NCI-H2029 treated with DMSO at 0.1 percent for 48 hours (cell line): ENCODE results near the gene SH3BP5.

Experiments used
- DNase-seq: peaks from one replicate; lab custom pipeline; 2025; lab: John Stamatoyannopoulos, UW

Gene SH3BP5

DNA sequence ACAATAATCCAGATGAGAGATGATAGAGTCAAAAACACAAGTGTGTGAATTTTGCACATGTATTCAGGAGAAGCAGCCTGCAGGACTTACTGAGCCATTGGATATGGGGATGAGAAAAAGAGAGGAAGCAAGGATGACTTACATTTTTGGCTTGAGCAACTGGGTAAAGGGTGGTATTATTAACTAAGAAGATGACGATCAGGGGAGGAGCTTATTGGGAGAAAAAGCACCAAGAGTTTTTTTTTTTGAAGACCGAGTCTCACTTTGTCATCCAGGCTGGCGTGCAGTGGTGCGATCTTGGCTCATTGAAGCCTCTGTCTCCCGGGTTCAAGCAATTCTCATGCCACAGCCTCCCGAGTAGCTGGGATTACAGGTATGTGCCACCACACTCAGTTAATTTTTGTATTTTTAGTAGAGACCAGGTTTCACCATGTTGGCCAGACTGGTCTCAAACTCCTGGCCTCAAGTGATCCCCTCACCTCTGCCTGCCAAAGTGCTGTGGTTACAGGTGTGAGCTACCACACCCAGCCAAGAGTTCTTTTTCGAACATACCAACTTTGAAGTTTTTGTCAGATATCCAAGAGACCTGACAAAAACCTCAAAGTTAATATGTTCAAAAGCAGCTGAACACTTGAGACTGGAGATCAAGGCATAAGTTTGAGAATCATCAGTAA is 14.8 kb upstream of the SH3BP5 start:
- DNase-seq: no peak

DNA sequence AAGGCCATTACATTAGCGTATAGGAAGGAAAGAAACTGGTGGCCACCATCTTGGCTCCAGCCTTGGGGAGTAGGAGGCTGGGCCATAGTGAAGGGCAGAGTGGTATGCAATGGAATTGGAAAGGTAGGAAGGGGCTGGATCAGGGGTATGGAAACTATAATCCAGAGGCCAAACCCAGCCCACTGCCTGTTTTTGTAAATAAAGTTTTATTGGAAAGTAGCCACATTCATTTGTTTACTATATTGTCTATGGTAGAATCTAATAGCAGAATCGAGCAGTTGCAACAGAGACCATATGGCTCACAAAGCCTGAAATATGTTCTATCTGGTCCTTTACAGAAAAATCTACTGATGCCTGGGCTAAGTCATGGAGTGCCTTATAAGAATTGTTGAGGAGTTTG is 14.1 kb upstream of the SH3BP5 start:
- DNase-seq: no peak

DNA sequence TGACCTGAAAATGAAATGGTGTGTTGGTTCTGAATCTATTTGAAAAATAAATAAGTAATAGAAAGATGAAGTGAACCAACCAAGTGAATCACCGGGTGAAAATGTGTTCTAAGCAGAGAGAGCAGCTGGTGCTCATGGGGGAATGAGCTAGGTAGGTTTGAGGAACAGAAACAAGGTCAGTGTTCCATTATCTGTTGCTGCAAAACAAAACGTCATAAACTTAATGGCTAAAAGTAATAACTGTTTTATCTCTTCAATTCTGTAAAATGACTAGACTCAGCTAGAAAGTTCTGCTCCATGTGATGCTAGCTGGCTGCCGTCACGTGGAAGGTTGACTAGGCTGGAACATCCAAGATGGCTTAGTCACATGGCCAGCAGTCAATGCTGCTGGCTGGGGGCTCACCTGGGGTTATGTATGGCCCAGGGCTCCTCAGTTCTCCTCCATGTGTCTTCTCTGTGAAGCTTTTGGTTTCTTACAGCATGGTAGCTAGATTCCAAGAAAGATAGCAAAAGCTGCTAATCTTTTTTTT is 13.3 kb upstream of the SH3BP5 start:
- DNase-seq: no peak

DNA sequence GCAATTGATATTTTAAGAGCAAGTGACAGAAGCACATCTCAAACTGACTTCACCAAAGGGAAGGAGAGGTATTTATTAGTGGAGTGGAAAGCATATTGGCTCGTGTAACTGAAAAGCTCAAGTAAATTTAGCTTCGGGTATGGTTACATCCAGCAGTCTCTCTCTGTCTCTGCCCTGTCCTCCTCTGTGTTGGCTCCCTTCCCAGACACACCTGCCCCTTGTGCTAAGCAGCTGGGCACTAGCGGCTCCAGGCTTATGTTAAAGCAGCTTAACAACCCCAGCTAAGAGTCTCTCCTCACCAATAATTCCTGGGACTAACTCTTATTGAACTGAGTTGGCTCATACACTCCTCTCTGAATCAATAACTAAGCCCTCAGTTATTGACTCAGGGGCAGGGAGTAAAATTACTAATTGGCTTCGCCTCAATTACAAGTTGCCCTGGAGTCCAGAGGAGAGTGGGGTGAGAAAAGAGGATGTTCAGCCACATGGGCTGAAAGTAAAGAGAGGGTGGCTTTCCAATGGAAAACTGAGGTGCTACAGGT is 12.8 kb upstream of the SH3BP5 start:
- DNase-seq: peak; percentile 95

DNA sequence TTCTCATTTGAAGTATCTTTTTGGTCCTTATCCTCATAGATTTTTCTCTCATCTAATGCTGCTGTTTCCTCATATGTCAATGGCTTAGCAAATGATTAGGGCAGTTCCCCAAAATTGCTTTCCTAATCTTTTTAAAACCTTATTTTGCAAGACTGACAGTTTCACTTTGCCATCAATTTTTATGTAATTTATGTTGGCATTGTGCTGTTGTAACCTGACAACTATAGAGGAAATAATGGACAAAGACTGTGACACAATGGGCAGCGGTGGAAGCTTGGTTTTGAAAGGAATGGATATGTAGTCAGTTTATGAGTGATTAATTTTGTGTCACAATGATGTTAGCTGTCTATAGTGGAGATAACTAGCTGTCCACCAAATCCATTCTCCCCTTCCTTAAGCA is 10.6 kb upstream of the SH3BP5 start:
- DNase-seq: no peak

DNA sequence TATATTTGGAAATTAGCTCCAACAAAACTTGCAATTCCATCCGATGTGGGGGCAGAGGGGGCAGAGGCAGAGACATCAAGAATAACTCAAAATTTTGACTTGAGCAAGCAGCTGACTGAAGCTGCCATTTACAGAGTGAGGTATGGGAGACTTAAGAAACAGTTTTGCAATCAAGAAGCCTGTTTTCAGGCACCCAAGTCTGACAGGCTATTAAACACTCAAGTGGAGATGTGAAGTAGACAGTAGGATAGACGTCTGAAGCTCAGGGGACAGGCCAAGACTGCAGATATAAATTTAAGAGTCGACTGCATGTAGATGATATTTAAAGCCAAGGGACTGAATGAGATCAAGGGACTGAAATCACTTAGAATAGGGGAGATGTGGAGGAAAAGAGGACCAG is 9.9 kb upstream of the SH3BP5 start:
- DNase-seq: no peak

DNA sequence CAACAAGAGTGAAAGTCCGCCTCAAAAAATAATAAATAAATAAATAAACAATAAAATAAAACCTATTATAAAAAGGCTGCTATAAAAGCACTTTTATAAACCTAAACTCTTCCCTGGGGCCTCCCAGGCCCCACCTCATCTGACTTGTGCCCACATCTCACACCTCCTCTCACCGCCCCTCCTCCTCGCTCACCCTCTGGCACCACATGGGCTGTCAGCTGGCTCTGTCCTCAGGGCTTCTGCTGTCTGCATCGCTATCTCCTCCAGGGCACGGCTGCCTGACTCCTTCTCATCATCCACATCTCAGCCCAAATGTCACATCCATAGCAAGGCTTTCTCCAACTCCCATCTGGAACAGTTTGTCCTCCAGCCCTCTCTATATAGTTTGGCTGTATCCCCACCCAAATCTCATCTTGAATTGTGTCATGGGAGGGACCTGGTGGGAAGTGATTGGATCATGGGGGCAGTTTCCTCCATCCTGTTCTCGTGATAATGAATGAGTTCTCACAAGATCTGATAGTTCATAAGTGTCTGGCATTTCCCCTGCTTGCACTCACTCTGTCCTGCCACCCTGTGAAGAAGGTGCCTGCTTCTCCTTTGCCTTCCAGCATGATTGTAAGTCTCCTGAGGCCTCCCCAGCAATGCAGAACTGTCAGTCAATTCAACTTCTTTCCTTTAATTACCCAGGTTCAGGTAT is 8.8 kb upstream of the SH3BP5 start:
- no peak for DNase-seq

DNA sequence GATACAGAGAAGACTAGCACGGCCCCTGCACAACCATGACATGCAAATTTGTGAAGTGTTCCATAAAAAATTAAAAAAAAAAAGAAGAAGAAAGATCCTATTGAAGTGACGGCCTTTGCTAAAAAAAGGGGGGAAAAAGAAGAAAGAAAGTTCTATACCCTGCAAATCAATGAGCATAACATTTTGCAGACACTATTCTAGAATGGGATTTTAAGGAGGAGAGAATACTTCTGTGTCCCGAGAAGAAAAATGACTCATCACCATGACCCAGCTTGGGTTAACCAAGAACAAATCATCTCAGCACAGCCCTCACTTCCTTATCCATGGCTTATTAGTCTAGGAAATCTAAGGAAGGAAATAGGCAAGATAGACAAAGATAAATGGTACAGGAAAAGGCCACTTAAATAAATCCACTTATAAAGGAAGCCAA is 7.4 kb upstream of the SH3BP5 start:
- DNase-seq: no peak

DNA sequence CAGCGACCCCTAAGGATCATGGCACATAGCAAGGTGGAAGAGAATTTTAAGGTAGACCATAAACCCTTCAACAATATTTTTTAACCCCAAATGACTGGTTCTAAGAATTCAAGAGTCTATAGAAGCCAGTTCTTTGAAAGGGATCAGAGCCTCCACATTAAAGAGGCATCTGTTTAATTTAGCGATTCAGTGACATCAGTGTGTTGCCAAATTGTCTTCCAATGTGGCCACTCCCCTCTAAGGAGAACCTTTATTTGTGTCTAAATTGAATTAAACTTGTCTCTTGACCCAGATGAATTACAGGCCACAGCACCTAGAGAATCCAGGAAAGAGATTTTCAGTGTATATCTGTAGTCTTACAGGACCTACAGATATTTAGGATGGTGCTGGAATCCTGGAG is 6.6 kb upstream of the SH3BP5 start:
- DNase-seq: no peak

DNA sequence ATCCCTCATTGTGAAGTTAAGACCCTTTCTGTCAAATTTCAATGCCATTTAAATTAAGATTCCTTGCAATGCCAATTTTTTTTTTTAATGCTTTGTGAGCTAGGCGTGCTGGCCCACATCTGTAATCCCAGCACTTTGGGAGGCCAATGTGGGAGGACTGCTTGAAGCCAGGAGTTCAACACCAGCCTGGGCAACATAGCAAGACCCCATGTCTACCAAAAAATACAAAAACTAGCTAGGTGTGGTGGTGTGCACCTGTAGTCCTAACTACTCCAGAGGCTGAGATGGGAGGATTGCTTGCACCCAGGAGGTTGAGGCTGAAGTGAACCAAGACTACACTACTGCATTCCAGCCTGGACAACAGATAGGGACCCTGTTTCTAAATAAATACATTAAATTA is 5.6 kb upstream of the SH3BP5 start:
- no peak for DNase-seq

DNA sequence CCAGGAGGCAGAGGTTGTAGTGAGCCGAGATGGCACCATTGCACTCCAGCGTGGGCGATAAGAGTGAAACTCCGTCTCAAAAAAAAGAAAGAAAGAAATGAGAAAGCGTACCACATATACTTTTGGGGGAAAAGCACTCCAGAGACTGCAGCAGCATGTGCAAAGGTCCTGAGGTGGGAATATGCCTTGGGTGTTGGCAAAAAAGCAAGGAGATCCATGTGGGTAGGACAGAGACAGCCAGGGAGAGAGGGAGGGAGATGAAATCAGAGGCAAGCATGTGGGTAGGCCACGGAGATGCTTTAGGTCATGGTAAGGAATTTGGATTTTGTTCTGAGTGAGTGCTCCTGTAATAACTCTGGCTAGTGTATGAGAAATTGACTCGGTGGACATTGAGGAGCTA is 3.7 kb upstream of the SH3BP5 start:
- DNase-seq: no peak

DNA sequence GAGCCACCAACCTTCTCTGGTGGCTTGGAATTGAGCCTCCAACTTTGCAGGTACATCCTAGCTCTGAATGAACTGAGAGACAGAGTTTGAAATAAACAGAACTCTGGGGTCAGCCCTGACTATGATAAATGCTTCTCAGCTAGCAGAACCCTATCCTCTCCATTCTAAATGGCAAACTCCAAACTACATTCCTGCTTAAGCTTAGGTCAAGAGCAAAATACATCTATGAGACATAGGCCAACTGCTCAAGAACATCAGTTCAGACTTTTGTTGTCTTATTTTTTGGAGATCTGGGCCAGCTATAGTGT is 1.5 kb upstream of the SH3BP5 start:
- no peak for DNase-seq

DNA sequence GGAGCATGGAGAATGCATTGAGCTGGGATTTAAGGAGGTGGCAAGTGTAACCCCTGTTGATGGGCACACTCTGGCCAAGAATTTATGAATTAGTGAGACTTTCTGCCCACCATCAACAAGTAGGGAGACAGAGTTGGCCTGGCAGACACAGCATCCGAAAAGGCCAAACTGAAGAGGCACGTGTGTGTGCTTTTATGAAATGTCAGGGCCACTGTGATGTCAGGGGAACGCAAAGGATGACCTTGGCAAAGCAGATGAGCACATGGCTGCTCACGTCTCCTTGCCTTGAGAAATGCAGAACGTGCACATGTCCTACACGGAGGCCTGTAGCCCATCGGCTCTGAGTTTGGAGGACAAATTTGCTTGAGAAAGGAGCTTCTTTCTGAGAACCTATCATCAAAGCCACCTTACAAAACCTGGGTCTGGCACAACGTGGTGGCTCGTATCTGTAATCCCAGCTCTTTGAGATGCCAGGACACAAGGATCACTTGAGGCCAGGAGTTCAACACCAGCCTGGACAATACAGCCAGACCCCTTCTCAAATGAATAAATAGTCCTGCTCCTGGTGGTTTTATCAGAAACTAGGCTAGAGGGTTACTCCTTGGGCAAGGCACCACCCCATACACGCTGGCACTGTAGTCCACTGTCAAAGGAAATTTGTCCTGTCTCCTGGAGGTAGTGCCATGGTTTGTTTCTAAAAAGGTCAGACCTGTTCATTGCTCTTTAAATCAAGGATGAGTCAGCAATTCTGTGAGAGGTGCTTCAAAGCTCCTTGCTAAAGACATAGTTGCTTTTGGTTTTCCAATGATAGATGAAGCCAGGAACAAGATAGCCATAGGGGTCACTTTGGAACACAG is 941 bp upstream of the SH3BP5 start:
- no peak for DNase-seq

DNA sequence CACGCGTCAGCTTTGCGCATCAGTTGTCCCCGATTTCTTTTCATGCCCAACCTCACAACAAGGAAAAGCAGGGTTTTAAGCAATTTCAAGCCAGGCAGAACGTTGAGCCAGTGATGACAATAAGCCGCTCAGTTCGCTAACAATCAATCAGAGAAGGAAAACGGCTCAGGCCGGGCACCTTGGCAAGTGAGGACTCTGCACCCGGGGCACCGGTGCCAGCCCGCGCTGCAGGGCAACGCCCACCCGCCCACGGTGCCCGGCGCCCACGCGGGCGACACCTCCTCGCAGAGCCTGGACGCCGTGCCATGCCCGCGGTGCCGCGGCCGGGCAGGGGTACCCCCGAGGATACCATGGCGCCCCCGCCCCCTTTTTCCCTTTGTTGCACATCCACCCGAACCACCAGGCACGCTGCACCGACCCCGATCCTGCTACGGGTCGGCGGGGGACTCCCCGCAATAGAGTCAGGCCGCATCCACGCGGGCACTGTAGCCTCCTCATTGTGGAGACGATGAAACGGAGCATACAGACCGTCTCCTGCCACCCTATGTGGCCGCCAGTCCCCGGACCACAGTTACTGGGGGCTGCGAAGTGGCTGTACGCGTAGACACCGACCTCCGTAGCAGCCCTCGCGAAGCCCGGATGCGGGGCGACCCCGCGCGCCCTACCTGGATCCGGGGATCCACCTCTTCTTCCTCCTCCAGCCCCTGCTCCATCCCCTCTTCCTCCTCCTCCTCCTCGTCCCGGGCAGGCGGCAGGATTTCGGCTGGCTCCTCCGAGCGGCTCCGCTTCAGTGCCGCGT is 581 bp downstream of the SH3BP5 start:
- DNase-seq: no peak

DNA sequence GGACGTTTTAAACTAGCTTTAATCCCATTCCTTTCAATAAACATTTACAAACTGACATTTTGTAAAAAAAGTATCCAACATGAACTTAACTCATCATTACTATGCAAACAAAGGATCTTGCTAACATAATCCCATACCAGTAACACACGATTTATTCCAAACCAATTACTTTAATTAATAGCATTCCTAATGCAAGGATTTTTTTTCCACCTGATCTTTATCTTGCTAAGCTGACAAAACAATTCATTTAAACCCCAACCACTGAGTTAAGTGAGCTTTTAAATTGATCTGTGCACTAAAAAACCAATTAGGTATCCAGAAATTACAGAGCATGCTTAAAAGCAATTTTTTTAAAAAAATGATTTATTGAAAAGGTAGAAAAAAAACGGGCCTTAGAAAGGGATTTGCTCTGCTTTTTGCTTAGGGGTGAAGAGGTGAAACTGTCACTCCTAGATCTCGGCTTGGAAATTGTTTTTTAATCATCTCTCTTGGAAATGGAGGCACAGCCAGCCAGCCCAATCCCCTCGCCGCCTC is 1.2 kb downstream of the SH3BP5 start:
- DNase-seq: no peak

DNA sequence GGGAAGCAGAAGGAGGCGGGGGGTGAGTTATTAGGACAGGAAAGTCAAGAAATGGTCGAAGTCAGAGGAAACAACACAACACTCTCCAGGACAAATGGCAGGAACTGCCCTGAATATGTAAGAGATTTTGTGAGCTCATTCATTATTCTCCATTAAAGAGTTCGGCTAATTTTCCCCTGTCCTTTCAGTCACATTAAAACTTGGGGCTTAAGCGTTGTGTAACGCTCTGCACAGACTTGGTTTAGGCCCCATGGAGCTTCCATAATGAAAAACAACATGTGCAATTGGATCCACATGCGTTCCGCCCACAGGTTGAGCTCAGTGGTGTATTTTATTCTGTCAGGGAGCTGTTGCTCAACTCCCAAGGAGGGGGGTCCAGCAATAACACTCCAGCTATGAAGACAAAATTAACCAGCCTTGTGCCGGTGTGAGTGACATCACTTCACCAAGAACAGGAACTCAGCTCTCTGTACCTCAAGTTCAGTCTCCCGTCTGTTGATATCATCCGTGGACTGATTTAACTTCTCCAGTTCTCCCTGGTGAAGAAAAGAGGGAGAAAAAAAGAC is 2.3 kb downstream of the SH3BP5 start:
- DNase-seq: no peak

DNA sequence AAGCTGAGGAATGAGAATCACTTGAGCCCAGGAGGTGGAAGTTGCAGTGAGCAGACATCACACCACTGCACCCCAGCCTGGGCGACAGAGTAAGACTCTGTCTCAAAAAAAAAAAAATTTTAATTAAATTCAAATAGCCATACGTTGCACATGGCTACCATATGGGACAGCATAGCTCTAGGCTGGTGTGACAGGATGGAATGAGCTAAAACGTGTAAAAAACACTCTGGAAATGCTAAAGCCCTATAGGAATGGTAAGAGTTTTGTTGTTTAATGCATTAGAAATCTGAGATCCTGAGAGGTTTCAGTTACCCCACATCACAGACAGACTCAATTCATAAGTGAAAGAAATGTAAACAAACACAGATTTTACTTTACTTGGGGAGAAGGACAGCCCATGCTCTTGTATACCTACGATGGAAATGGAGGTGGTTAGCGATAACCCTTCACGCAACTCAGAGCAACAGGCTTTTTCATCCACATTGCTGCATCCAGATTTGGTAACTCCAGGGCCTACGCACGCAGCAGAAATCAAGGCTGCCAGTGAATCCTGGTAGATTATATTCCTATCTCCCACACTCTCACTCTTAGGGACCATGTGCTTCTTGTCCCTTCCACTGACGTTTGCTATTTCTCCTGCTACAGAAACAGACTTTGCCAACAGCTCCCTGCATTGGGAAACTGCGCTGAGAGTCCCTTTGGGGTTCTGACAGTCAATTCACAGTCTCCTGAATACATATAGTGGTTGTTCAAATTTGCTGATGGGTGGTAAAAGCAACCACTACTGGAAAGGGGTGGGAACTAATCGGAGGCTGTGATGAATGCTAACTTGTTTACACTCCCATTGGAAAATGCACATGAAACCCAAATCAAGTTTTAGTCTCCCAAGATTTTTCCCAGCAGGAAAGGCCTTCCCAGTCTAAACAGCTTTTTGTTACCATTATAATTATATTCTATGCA is 3.1 kb downstream of the SH3BP5 start:
- no peak for DNase-seq

DNA sequence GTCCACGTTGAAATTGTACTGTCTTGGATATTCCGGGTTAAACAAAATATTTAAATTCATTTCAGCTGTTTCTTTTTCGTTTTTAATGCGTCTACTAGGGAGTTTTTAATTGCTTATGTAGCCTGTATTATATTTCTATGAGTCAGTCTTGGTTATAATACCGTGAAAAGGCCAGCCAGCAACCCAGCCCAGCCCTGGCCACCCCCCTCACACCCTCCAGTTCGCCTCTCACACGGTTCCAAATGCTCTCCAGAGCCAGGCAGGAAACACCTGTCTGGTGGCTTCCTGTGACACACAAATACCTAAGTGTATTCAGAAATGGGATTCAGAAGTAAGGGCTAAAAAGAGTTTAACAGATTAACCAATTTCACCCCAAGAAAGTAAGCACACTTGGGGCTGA is 4.4 kb downstream of the SH3BP5 start:
- peak; percentile 99 for DNase-seq

DNA sequence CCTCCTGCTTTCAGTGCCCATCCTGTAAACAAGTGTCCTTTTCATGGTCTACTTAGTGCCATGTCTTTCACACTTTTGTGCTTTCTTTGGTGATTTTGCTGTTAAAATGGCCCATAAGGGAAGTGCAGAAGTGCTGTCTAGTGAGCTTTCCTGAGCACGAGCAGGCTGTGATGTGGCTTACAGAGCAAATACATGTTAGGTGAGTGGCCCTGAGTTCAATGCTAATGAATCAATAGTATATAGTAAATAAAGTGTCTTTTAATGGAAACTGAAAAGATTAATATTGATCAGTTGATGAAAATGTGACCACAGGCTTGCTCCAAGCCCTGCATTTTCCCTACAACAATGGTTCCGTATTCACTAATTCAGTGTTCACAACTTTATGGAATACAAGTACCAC is 5.7 kb downstream of the SH3BP5 start:
- DNase-seq: no peak

DNA sequence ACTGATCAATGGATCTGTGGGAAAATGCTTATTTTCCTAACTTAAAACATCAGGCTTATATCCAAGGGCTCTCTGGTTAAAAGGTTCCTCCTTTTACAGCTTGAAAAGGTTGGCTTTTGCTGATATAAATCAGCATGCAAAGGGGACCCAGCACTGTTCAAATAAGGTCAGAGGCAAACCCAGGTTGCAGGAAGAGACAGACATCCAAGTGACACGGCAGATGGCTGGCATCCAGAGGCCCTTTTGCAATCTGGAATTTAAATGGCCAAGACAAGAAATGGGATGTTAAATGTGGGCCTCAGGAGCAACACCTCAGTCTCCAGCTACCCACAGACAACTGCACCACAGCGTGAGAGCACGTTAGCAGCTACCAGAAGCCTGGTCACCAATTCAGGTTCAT is 6.3 kb downstream of the SH3BP5 start:
- peak; percentile 45 for DNase-seq
